Ascending aorta (tissue), 2 donors: ENCODE data around the gene IGFBP6. TPM values are rescaled to one million over a fixed set of nuclear protein-coding genes. Genes with fewer than 3 reads are reported as not detected.

Experiments used
- DNase-seq, 2 donors: peaks; one replicate each; pipeline ENCODE4 v3.0.0-alpha.2; 2019; ENCODE audit warnings: low spot score in 2 of 2
- H3K27ac ChIP-seq, 2 donors: fragments of 200-600 bp; sonication (generic); one replicate each; pipeline ENCODE4 v1.5.1; 2016 to 2017; ENCODE audit warnings: mild to moderate bottlenecking in 1 of 2
- H3K27me3 ChIP-seq: fragments of 200-600 bp; sonication (generic); one replicate; pipeline ENCODE4 v1.5.1; 2017
- H3K36me3 ChIP-seq, 2 donors: fragments of 200-600 bp; sonication (generic); one replicate each; pipeline ENCODE4 v1.5.1; 2016
- H3K4me1 ChIP-seq, 2 donors: fragments of 200-600 bp; sonication (generic); one replicate each; pipeline ENCODE4 v1.5.1; 2016 to 2017; ENCODE audit warnings: mild to moderate bottlenecking in 1 of 2
- H3K4me3 ChIP-seq, 2 donors: fragments of 200-600 bp; sonication (generic); one replicate each; pipeline ENCODE4 v1.5.1; 2016 to 2017; ENCODE audit warnings: mild to moderate bottlenecking in 1 of 2
- H3K9me3 ChIP-seq, 2 donors: fragments of 200-600 bp; sonication (generic); one replicate each; pipeline ENCODE4 v1.5.1; 2016
- CTCF ChIP-seq, 3 experiments: fragments of 200-600 bp in 2 of 3; fragments of 450-650 bp in 1 of 3; sonication (generic) in 2 of 3; IDR thresholded peaks; one replicate each; pipeline ENCODE4 v1.5.1; 2016 to 2019; ENCODE audit warnings: antibody characterized with exemption in 3 of 3, mild to moderate bottlenecking in 1 of 3, moderate library complexity in 1 of 3
- intact Hi-C: fragments of 100-400 bp; cut with DNase I; formaldehyde crosslinking; loops from one replicate; pipeline ENCODE4 v1.15.1; 2023
- total RNA-seq: library from RNA; depleted of rRNA; stranded (reverse); fragments of >200 nt; gene quantifications from one replicate; pipeline ENCODE4 v1.1.0, GENCODE V29; 2016

Gene IGFBP6
- total RNA-seq, 1 donor from 2014 or later, result 1,664 TPM

GRCh38 chr12:53071591-53072551 lies 25.6 kb upstream of the IGFBP6 start:
- H3K9me3 ChIP-seq, result no peaks in the 10 kb centered on the region
- peak overlapping the region; percentile 83 to 95 for H3K27ac ChIP-seq
- DNase-seq, result peak in 1 of 2 donors; percentile 87
- H3K4me1 ChIP-seq, result peaks cover 27 to 43% of the 10 kb centered on the region in 2 donors
- H3K4me3 ChIP-seq, result peak overlapping the region in 1 of 2 donors; percentile 23
- TF ChIP-seq CTCF (IDR thresholded peaks at IDR 0.05), result no peak
- intact Hi-C loops, result no loop called here
- H3K36me3 ChIP-seq, result peaks cover 28 to 39% of the 10 kb centered on the region in 2 donors
- no peaks in the 10 kb centered on the region for H3K27me3 ChIP-seq

GRCh38 chr12:53073881-53074280 lies 23.6 kb upstream of the IGFBP6 start:
- Histone ChIP-seq H3K36me3 (peaks cover 29 to 33% of the 10 kb centered on the region in 2 donors), H3K4me3 (no peak overlapping the region), H3K27ac (peak overlapping the region; percentile 65 to 68), H3K27me3 (no peaks in the 10 kb centered on the region), H3K4me1 (peaks cover 31 to 49% of the 10 kb centered on the region in 2 donors), H3K9me3 (no peaks in the 10 kb centered on the region)
- no peak for TF ChIP-seq CTCF (IDR thresholded peaks at IDR 0.05)
- intact Hi-C loops, result no loop called here
- DNase-seq, result no peak

- no peaks in the 10 kb centered on the region for H3K9me3 ChIP-seq
- TF ChIP-seq CTCF (IDR thresholded peaks at IDR 0.05), result no peak
- H3K4me1 ChIP-seq, result peaks cover 31 to 45% of the 10 kb centered on the region in 2 donors
- H3K27ac ChIP-seq, result peak overlapping the region; percentile 65 to 68
- H3K36me3 ChIP-seq, result peaks cover 29 to 33% of the 10 kb centered on the region in 2 donors
- no peak for DNase-seq
- no peak overlapping the region for H3K4me3 ChIP-seq
- intact Hi-C loops, result no loop called here
- no peaks in the 10 kb centered on the region for H3K27me3 ChIP-seq
These were observed 23.0 kb upstream of the IGFBP6 start for GRCh38 chr12:53074283-53074998.

GRCh38 chr12:53074999-53075370 lies 22.5 kb upstream of the IGFBP6 start:
- no peak for TF ChIP-seq CTCF (IDR thresholded peaks at IDR 0.05)
- Histone ChIP-seq H3K4me1 (peaks cover 31 to 39% of the 10 kb centered on the region in 2 donors), H3K9me3 (no peaks in the 10 kb centered on the region), H3K27ac (peak overlapping the region; percentile 65 to 68), H3K27me3 (no peaks in the 10 kb centered on the region), H3K4me3 (no peak overlapping the region), H3K36me3 (peaks cover 29 to 33% of the 10 kb centered on the region in 2 donors)
- intact Hi-C loops, result no loop called here
- no peak for DNase-seq

- H3K36me3 ChIP-seq, result peaks cover 29 to 33% of the 10 kb centered on the region in 2 donors
- H3K27ac ChIP-seq, result peak overlapping the region; percentile 68 to 87
- no peaks in the 10 kb centered on the region for H3K27me3 ChIP-seq
- DNase-seq, result no peak
- intact Hi-C loops, result no loop called here
- peaks cover 21 to 29% of the 10 kb centered on the region in 2 donors for H3K4me1 ChIP-seq
- no peaks in the 10 kb centered on the region for H3K9me3 ChIP-seq
- no peak for TF ChIP-seq CTCF (IDR thresholded peaks at IDR 0.05)
- H3K4me3 ChIP-seq, result no peak overlapping the region
These were observed 21.0 kb upstream of the IGFBP6 start for GRCh38 chr12:53076461-53076860.
